Upper lobe of left lung (tissue), 6 donors: ENCODE measurements around the gene CBX8. TPM values are rescaled to one million over a fixed set of nuclear protein-coding genes. Genes with fewer than 3 reads are reported as not detected.

Experiments used
- ATAC-seq, 2 donors: fragments of 200-7000 bp; cut with Tn5 transposase; one replicate each; pipeline ENCODE4 v1.9.1; 2022; ENCODE audit warnings: mild to moderate bottlenecking in 2 of 2, moderate library complexity in 2 of 2; ENCODE audit not compliant: low FRiP score in 2 of 2
- DNase-seq, 2 donors: peaks; one replicate each; pipeline ENCODE4 v3.0.0-alpha.2; 2019 to 2020
- H3K27ac ChIP-seq, 4 donors: fragments of 200-600 bp; sonication (generic); one replicate each; pipeline ENCODE4 v1.5.1; 2016 to 2019
- H3K27me3 ChIP-seq, 4 donors: fragments of 200-600 bp; sonication (generic); one replicate each; pipeline ENCODE4 v1.5.1; 2017 to 2019
- H3K36me3 ChIP-seq, 4 donors: fragments of 200-600 bp; sonication (generic); one replicate each; pipeline ENCODE4 v1.5.1; 2016 to 2019
- H3K4me1 ChIP-seq, 4 donors: fragments of 200-600 bp; sonication (generic); one replicate each; pipeline ENCODE4 v1.5.1; 2018 to 2019
- H3K4me3 ChIP-seq, 4 donors: fragments of 200-600 bp; sonication (generic); one replicate each; pipeline ENCODE4 v1.5.1; 2017 to 2019; ENCODE audit warnings: mild to moderate bottlenecking in 2 of 4, moderate library complexity in 1 of 4
- H3K9me3 ChIP-seq, 4 donors: fragments of 200-600 bp; sonication (generic); one replicate each; pipeline ENCODE4 v1.5.1; 2018 to 2019
- EP300 ChIP-seq, 4 donors: sonication (generic); formaldehyde crosslinking; IDR thresholded peaks; one replicate each; pipeline ENCODE4 v1.5.1; 2017; ENCODE audit warnings: antibody characterized with exemption in 4 of 4, control low read depth in 2 of 4
- POLR2A ChIP-seq, 4 donors: fragments of 450-650 bp; IDR thresholded peaks; one replicate each; pipeline ENCODE4 v1.5.1; 2016 to 2017; ENCODE audit warnings: antibody characterized with exemption in 4 of 4, mild to moderate bottlenecking in 2 of 4
- POLR2AphosphoS5 ChIP-seq, 2 donors: sonication (generic); formaldehyde crosslinking; IDR thresholded peaks; one replicate each; pipeline ENCODE4 v1.5.1; 2017; ENCODE audit warnings: antibody characterized with exemption in 2 of 2
- WGBS, 2 donors: methylation state at CpG; one replicate each; pipeline ENCODE4 v1.1.5; 2017 to 2018; 5-methylcytosine and 5-hydroxymethylcytosine counted together
- total RNA-seq, 6 donors: library from RNA; depleted of rRNA in 4 of 6; stranded (reverse); fragments of >200 nt in 4 of 6; gene quantifications; one replicate each; pipeline versions ENCODE4 v1.1.0 to v1.2.1, GENCODE V29; 2016 to 2021
- TF ChIP-seq, protein P1 (sequence below), 6 experiments: fragments of 450-650 bp in 4 of 6; fragments of 200-600 bp in 2 of 6; sonication (generic) in 2 of 6; IDR thresholded peaks; one replicate each; pipeline ENCODE4 v1.5.1; 2016 to 2019; ENCODE audit warnings: antibody characterized with exemption in 6 of 6
- donor health status: DM: no; HTN: no; CAD: no; lungs with moderate emphysema.
- donor health status: DM: no; HTN: yes; CAD: no; lungs with severe emphysema.

CBX8 gene
- total RNA-seq, 6 donors from 2014 or later = 2.0 to 16.8 (median 8.8) TPM

DNA sequence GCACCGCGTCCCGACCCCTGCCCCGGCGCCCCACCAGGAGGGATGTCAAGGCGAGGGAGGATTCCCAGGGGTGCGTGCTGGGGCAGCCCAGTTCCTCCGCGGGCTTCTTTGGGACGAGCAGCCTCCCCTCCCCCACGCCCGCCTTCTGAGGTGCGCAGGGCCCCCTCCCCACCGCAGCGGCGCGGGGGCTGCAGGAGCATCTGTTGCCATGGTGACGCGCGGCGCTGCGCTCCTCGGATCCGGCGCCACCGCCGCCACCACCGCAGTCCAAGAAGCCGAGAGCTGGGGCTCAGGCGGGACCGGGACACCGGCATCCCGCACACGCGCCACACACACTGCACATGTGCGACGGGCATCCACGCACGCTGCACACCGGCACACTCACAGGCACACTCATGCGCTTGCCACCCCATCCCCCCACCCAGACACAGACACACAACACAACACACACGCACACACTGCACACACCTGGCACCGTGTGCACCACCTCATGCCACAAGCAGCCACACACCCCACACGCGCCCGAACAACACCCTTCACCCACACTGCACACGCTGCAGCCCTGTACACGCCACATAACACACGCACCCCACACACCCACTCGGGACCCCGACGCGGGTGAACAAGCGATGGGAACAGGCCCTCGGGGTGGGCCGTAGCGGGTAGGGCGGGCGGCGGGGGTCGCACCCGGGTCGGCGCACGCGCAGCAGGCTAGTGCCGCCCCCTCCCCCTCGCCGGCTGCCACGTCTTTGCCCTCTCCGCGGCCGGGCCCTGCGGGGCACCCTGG is 49.2 kb downstream of the CBX8 start:
- Histone ChIP-seq H3K27ac (no peak overlapping the region), H3K4me1 (peaks cover 0 to 20% (median 6%) of the 10 kb centered on the region in 4 donors), H3K9me3 (no peaks in the 10 kb centered on the region), H3K4me3 (no peak overlapping the region), H3K27me3 (peaks cover 0 to 37% (median 19%) of the 10 kb centered on the region in 4 donors), H3K36me3 (no peaks in the 10 kb centered on the region)
- ATAC-seq (no peak), DNase-seq (peak in 1 of 2 donors; percentile 79)
- TF ChIP-seq EP300 (IDR thresholded peaks at IDR 0.05) (no peak), POLR2A (IDR thresholded peaks at IDR 0.05) (no peak), POLR2AphosphoS5 (IDR thresholded peaks at IDR 0.05) (no peak)
- TF ChIP-seq, protein P1, sequence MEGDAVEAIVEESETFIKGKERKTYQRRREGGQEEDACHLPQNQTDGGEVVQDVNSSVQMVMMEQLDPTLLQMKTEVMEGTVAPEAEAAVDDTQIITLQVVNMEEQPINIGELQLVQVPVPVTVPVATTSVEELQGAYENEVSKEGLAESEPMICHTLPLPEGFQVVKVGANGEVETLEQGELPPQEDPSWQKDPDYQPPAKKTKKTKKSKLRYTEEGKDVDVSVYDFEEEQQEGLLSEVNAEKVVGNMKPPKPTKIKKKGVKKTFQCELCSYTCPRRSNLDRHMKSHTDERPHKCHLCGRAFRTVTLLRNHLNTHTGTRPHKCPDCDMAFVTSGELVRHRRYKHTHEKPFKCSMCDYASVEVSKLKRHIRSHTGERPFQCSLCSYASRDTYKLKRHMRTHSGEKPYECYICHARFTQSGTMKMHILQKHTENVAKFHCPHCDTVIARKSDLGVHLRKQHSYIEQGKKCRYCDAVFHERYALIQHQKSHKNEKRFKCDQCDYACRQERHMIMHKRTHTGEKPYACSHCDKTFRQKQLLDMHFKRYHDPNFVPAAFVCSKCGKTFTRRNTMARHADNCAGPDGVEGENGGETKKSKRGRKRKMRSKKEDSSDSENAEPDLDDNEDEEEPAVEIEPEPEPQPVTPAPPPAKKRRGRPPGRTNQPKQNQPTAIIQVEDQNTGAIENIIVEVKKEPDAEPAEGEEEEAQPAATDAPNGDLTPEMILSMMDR (IDR thresholded peaks at IDR 0.05) = no peak
- WGBS, 2 donors = 6% methylated on average over 53 of the region's 74 CpGs; no CpG with 5 or more reads in 1 of the 2 donors

DNA sequence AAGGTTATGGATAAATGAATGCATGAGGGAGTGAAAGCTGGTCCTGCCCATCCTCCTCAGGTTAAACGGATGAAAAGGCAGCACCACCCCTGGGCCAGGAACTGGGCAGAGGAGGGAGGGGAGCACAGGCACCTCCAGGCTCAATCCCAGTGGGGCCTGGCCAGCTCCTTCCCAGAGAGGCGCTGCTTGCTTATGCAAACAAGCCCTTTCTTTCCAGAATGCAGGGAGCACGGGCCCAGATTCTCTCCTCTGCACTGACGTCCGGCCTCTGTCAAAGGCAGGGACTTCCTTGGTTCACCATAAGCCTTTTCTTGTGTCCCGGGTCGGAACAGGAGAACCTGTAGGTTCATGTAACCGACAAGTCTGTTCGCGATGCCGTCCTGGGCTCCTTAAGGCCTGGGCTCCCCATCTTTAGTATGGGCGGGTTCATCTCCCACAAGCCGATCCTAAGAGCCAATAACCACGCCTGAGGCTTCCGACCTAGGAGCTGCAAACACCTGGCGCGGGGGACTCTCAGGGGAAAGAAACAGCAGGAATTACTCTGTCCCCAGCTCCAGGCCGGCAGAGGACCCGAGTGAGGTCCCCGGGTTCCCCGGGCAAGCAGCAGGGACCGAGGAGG is 49.9 kb downstream of the CBX8 start:
- TF ChIP-seq POLR2A (IDR thresholded peaks at IDR 0.05) = no peak
- TF ChIP-seq, protein P1 (IDR thresholded peaks at IDR 0.05) = no peak
- no peak for TF ChIP-seq POLR2AphosphoS5 (IDR thresholded peaks at IDR 0.05)
- TF ChIP-seq EP300 (IDR thresholded peaks at IDR 0.05) = no peak
- Histone ChIP-seq H3K9me3 (no peaks in the 10 kb centered on the region), H3K27me3 (peaks cover 0 to 37% (median 19%) of the 10 kb centered on the region in 4 donors), H3K36me3 (no peaks in the 10 kb centered on the region), H3K4me3 (no peak overlapping the region), H3K27ac (no peak overlapping the region), H3K4me1 (peaks cover 3 to 23% (median 8%) of the 10 kb centered on the region in 4 donors)
- ATAC-seq (no peak), DNase-seq (no peak)
- 19 to 33% methylated on average over 15 to 22 of the region's 22 CpGs for WGBS, 2 donors

DNA sequence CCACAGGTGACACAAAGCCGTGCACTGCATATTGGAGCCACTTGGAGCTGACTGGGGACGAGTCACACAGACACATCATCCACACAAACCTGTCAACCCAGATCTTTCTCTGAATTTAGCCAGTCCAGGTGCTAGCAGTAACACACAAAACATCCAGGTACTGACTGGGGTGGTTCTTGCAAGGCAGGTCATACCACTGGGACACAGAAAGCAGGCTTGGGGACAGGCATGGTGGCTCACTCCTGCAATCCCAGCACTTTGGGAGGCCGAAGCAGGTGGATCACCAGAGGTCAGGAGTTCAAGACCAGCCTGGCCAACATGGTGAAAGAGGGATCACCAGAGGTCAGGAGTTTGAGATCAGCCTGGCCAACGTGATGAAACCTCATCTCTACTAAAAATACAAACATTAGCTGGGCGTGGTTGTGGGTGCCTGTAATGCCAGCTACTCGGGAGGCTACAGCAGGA is 51.2 kb downstream of the CBX8 start:
- Histone ChIP-seq H3K4me1 (peaks cover 7 to 30% (median 13%) of the 10 kb centered on the region in 4 donors), H3K27me3 (peaks cover 0 to 42% (median 21%) of the 10 kb centered on the region in 4 donors), H3K9me3 (no peaks in the 10 kb centered on the region), H3K4me3 (no peak overlapping the region), H3K36me3 (no peaks in the 10 kb centered on the region), H3K27ac (no peak overlapping the region)
- 38 to 43% methylated on average over 6 of the region's 6 CpGs for WGBS, 2 donors
- TF ChIP-seq, protein P1 (IDR thresholded peaks at IDR 0.05) = no peak
- TF ChIP-seq POLR2AphosphoS5 (IDR thresholded peaks at IDR 0.05) (no peak), EP300 (IDR thresholded peaks at IDR 0.05) (no peak), POLR2A (IDR thresholded peaks at IDR 0.05) (no peak)
- DNase-seq (no peak), ATAC-seq (no peak)

DNA sequence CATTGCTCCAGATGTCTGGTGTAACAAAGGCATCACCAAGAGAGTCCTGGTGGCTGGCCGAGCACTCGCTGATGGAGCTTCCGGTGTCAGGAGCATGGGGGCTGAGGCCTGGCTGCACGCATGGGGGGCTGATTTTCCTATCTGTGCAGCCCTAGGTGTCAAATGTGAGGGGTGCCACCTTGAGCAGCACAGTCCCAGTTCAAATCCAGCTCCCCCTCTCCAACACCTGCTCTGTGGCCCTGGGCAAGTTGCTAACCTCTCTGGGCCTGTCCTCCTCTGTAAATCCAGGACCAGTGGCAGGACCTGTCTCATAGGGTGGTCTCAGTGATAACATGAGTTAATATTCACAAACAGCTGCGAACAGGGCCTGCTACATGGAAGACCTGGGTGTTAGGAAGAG is 53.3 kb downstream of the CBX8 start:
- no peak overlapping the region for H3K4me3 ChIP-seq
- H3K27me3 ChIP-seq = peaks cover 0 to 33% (median 18%) of the 10 kb centered on the region in 4 donors
- no peaks in the 10 kb centered on the region for H3K9me3 ChIP-seq
- no peak for TF ChIP-seq POLR2AphosphoS5 (IDR thresholded peaks at IDR 0.05)
- TF ChIP-seq, protein P1 (IDR thresholded peaks at IDR 0.05) = no peak
- TF ChIP-seq EP300 (IDR thresholded peaks at IDR 0.05) = no peak
- no peak for TF ChIP-seq POLR2A (IDR thresholded peaks at IDR 0.05)
- peaks cover 7 to 30% (median 13%) of the 10 kb centered on the region in 4 donors for H3K4me1 ChIP-seq
- WGBS, 2 donors = 87 to 92% methylated on average over 4 to 5 of the region's 5 CpGs
- ATAC-seq (no peak), DNase-seq (no peak)
- no peaks in the 10 kb centered on the region for H3K36me3 ChIP-seq
- H3K27ac ChIP-seq = no peak overlapping the region
